ENCODE results near the gene RDH13.
"Not testable (repeated sequence)": the region's sequence is repeated elsewhere in the genome, so short reads cannot be mapped to it uniquely, and the experiment has no call there.

The RDH13 gene

GRCh38 chr19:55036058-55036457, 26.9 kb downstream of the RDH13 start:
- Histone ChIP-seq H3K4me1 (peaks cover 1% of the 10 kb centered on the region; the same call in 1 of the 2 replicates), H3K27ac (no peak overlapping the region), H3K36me3 (peaks cover 47% of the 10 kb centered on the region), H4K20me1 (peaks cover 51% of the 10 kb centered on the region), H3K4me2 (no peak overlapping the region), H3K9ac (no peak overlapping the region), H3K4me3 (no peak overlapping the region), H3K27me3 (no peaks in the 10 kb centered on the region), H3K9me3 (peaks cover 31% of the 10 kb centered on the region)
- no peak for TF ChIP-seq Cebpa-rat (IDR thresholded peaks at IDR 0.05)

DNA sequence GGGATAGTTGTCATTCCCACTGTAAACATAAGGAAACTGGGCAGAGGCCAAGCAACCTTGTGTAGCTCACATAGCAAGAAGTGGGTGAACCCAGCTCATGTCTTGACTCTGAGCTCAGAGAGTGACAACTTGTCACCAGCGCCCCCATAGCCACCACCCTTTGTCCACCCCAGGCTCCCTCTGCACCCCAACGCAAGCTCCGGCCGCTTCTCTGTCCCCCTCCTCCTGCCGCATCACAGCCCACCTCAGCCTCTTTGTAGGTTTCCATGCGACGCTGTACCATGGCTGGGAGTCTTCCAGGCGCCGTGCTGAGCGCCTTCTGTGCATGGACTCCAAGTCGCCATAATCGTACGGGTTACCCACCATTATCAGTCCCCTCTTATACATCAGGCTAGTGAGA, 28.2 kb downstream of the RDH13 start:
- Histone ChIP-seq H3K9me3 (peaks cover 36% of the 10 kb centered on the region), H3K9ac (no peak overlapping the region), H3K27ac (no peak overlapping the region), H3K36me3 (peaks cover 46% of the 10 kb centered on the region), H3K4me3 (no peak overlapping the region), H3K4me1 (peaks cover 6% of the 10 kb centered on the region), H3K27me3 (no peaks in the 10 kb centered on the region), H3K4me2 (no peak overlapping the region), H4K20me1 (peaks cover 38% of the 10 kb centered on the region)
- TF ChIP-seq Cebpa-rat (IDR thresholded peaks at IDR 0.05): no peak

DNA sequence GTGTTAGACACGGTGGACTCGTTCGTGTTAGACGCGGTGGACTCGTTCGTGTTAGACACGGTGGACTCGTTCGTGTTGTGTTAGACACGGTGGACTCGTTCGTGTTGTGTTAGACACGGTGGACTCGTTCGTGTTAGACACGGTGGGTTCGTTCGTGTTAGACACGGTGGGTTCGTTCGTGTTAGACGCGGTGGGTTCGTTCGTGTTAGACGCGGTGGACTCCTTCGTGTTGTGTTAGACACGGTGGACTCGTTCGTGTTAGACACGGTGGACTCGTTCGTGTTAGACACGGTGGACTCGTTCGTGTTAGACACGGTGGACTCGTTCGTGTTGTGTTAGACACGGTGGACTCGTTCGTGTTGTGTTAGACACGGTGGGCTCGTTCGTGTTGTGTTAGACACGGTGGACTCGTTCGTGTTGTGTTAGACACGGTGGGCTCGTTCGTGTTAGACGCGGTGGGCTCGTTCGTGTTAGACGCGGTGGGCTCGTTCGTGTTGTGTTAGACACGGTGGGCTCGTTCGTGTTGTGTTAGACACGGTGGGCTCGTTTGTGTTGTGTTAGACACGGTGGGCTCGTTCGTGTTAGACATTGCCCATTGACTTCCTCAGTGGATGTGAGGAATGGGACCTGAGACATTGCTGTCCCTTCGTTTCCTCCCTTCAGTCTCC, 29.8 kb downstream of the RDH13 start:
- peaks cover 22% of the 10 kb centered on the region for H4K20me1 ChIP-seq
- H3K4me1 ChIP-seq: peaks cover 19% of the 10 kb centered on the region
- not testable (repeated sequence) for H3K4me2 ChIP-seq, H3K27me3 ChIP-seq, H3K4me3 ChIP-seq, H3K27ac ChIP-seq, H3K9ac ChIP-seq
- peaks cover 30% of the 10 kb centered on the region for H3K36me3 ChIP-seq
- peaks cover 28% of the 10 kb centered on the region for H3K9me3 ChIP-seq

GRCh38 chr19:55032170-55032800, 30.7 kb downstream of the RDH13 start:
- Histone ChIP-seq H3K4me2 (no peak overlapping the region), H4K20me1 (peaks cover 17% of the 10 kb centered on the region), H3K9me3 (peaks cover 28% of the 10 kb centered on the region), H3K9ac (no peak overlapping the region), H3K4me3 (no peak overlapping the region), H3K36me3 (peaks cover 25% of the 10 kb centered on the region), H3K4me1 (peaks cover 27% of the 10 kb centered on the region), H3K27me3 (no peaks in the 10 kb centered on the region), H3K27ac (no peak overlapping the region)
- no peak for TF ChIP-seq Cebpa-rat (IDR thresholded peaks at IDR 0.05)

DNA sequence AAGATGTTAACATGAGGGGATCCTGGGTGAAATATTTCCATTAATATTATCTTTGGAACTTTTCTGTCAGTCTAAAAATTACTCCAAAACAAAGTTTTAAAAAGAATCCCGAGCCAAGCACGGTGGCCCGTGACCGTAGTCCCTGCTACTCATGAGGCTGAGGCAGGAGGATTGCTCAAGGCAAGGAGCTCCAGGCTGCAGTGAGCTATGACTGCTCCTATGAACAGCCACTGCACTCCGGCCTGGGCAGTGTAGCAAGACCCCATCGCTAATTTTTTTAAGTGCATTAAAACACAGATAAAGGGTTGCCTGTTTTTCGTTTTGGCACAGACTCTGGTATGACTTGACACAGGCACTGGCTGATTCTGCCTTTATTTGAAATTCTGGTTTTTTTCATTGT, 31.8 kb downstream of the RDH13 start:
- H3K9me3 ChIP-seq: peaks cover 35% of the 10 kb centered on the region
- TF ChIP-seq Cebpa-rat (IDR thresholded peaks at IDR 0.05): no peak
- no peak overlapping the region for H3K9ac ChIP-seq
- H3K4me1 ChIP-seq: peaks cover 27% of the 10 kb centered on the region
- H3K36me3 ChIP-seq: peaks cover 25% of the 10 kb centered on the region
- H4K20me1 ChIP-seq: peaks cover 10% of the 10 kb centered on the region; the same call in 1 of the 2 replicates
- no peak overlapping the region for H3K4me3 ChIP-seq
- H3K27me3 ChIP-seq: no peaks in the 10 kb centered on the region
- no peak overlapping the region for H3K4me2 ChIP-seq
- no peak overlapping the region for H3K27ac ChIP-seq

DNA sequence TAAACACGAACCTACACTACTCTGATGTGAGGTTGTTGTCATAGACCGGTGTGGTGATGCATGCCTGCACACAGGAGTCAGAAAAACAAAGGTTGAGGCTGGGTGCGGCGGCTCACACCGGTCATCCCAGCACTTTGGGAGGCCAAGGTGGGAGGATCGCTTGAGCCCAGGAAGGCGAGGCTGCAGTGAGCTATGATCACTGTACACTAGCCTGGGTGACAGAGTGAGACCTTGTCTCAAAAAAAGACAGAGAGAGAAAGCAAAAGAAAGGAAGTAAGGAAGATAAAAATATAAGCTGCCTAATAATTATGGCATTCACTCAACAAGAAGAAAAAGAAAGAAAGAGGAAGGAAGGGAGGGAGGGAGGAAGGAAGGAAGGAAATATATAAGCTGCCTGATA, 34.2 kb downstream of the RDH13 start:
- Histone ChIP-seq H3K36me3 (peaks cover 39% of the 10 kb centered on the region), H3K4me1 (peaks cover 27% of the 10 kb centered on the region), H3K9me3 (peaks cover 59% of the 10 kb centered on the region), H3K4me2 (peak overlapping the region; percentile 85), H4K20me1 (no peaks in the 10 kb centered on the region), H3K27me3 (no peaks in the 10 kb centered on the region), H3K9ac (no peak overlapping the region), H3K4me3 (no peak overlapping the region), H3K27ac (peak overlapping the region; percentile 68)
- TF ChIP-seq Cebpa-rat (IDR thresholded peaks at IDR 0.05): no peak

DNA sequence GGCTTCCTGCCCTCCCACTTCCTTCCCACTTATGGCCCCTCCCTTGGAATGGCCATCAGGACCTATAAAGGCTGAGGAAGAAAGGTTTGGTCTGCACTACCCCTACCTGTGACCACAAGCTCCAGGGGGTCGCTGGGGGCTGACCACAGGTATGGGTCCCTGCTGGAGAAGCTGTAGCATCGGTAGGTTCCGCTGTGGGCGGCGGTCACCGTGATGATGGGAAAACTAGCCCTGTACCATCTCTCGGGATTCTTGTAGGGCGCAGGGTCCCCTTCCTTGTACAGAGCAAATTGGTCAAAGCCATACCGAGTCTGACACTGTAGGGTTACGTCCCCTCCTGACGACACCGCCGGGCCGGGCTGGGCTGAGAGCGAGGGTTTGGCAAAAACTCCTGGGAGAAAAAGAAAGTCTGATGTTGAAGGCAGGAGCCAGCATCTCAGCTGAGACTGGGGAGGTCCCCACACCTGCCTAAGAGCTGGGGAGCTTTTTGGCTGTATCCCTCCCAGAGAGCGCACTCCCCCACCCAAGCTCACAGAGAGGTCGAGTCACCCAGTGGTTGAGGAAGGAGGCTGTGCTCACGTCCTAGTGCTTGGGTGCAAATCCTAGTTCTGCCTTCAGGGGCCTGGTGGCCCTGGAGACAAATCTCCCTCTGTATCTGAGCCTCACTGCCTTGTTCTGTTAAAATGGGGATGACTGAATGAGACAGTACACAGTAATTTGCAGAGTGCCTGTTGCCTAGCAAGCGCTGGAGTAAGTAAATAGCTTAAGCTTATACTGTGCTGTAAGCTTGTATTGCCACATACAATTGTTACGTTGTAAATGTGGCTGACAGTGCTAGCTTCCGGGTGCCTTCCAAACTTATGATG, 35.2 kb downstream of the RDH13 start:
- peak overlapping the region; percentile 68 for H3K27ac ChIP-seq
- H3K9ac ChIP-seq: no peak overlapping the region
- no peak for TF ChIP-seq Cebpa-rat (IDR thresholded peaks at IDR 0.05)

GRCh38 chr19:55027140-55027471, 35.8 kb downstream of the RDH13 start:
- H3K9ac ChIP-seq, H3K4me3 ChIP-seq, H3K4me2 ChIP-seq, H4K20me1 ChIP-seq, H3K27me3 ChIP-seq, H3K27ac ChIP-seq: not testable (repeated sequence)
- peaks cover 27% of the 10 kb centered on the region for H3K4me1 ChIP-seq
- peaks cover 40% of the 10 kb centered on the region for H3K36me3 ChIP-seq
- peaks cover 61% of the 10 kb centered on the region for H3K9me3 ChIP-seq

More for the DNA sequence above, 35.2 kb downstream of the RDH13 start:
- peaks cover 46% of the 10 kb centered on the region for H3K36me3 ChIP-seq
- H3K4me3 ChIP-seq: no peak overlapping the region
- peaks cover 62% of the 10 kb centered on the region for H3K9me3 ChIP-seq
- H3K4me1 ChIP-seq: peaks cover 27% of the 10 kb centered on the region
- H3K27me3 ChIP-seq: no peaks in the 10 kb centered on the region
- H4K20me1 ChIP-seq: no peaks in the 10 kb centered on the region
- H3K4me2 ChIP-seq: peak overlapping the region; percentile 85

GRCh38 chr19:55024111-55024510, 38.8 kb downstream of the RDH13 start:
- H3K4me3 ChIP-seq: no peak overlapping the region
- no peak for TF ChIP-seq Cebpa-rat (IDR thresholded peaks at IDR 0.05)
- H3K4me1 ChIP-seq: peaks cover 16% of the 10 kb centered on the region
- H3K36me3 ChIP-seq: peaks cover 37% of the 10 kb centered on the region
- H4K20me1 ChIP-seq: no peaks in the 10 kb centered on the region
- no peak overlapping the region for H3K9ac ChIP-seq
- peaks cover 64% of the 10 kb centered on the region for H3K9me3 ChIP-seq
- H3K27ac ChIP-seq: no peak overlapping the region
- no peak overlapping the region for H3K4me2 ChIP-seq
- H3K27me3 ChIP-seq: no peaks in the 10 kb centered on the region

GRCh38 chr19:55020351-55020750, 42.6 kb downstream of the RDH13 start:
- H3K4me1 ChIP-seq, H3K27ac ChIP-seq: not testable (repeated sequence)

More at GRCh38 chr19:55020351-55020750, 42.6 kb downstream of the RDH13 start:
- Histone ChIP-seq H3K36me3 (peaks cover 58% of the 10 kb centered on the region), H3K9me3 (peaks cover 50% of the 10 kb centered on the region)
- not testable (repeated sequence) for H3K9ac ChIP-seq, H4K20me1 ChIP-seq, H3K27me3 ChIP-seq, H3K4me3 ChIP-seq, H3K4me2 ChIP-seq
